H1 (cell line): ENCODE results near the gene VIT.

Experiments used
- CBX5 ChIP-seq: fragments of 300-800, 300-1000 bp; sonication (generic); IDR thresholded peaks from 2 replicates; pipeline ENCODE4 v1.7.1; 2016; ENCODE audit warnings: antibody characterized with exemption, low read length, low read depth
- CBX8 ChIP-seq: fragments of 300-800, 300-1000 bp; sonication (generic); IDR thresholded peaks from 2 replicates; pipeline ENCODE4 v1.7.1; 2016; ENCODE audit warnings: low read depth, low read length, borderline replicate concordance
- CREB1 ChIP-seq: IDR thresholded peaks from 2 replicates; pipeline ENCODE4 v1.6.1; 2012; ENCODE audit warnings: inconsistent platforms
- EP300 ChIP-seq, 2 experiments: IDR thresholded peaks; 1 replicate in 1 of 2; 2 replicates in 1 of 2; pipeline ENCODE4 v1.6.1; 2011 to 2012; ENCODE audit warnings: low read depth in 2 of 2, low read length in 2 of 2, mild to moderate bottlenecking in 2 of 2, borderline replicate concordance in 1 of 2, inconsistent platforms in 1 of 2, moderate library complexity in 1 of 2
- EZH2 ChIP-seq: fragments of 200-600 bp; sonication (generic); IDR thresholded peaks from 2 replicates; pipeline ENCODE4 v1.7.1; 2012; ENCODE audit warnings: low read depth, mild to moderate bottlenecking, moderate library complexity, low read length, inconsistent platforms; ENCODE audit not compliant: severe bottlenecking
- HDAC2 ChIP-seq, 2 experiments: fragments of 300-600 bp in 1 of 2; sonication (generic) in 1 of 2; IDR thresholded peaks; 2 replicates each; pipeline ENCODE4 v1.6.1; 2011 to 2012; ENCODE audit warnings: low read depth in 2 of 2, low read length in 2 of 2, mild to moderate bottlenecking in 2 of 2, moderate library complexity in 2 of 2, borderline replicate concordance in 1 of 2, inconsistent platforms in 1 of 2
- NANOG ChIP-seq: IDR thresholded peaks from 2 replicates; pipeline ENCODE4 v1.6.1; 2011; ENCODE audit warnings: low read length, low read depth, mild to moderate bottlenecking, inconsistent platforms; ENCODE audit not compliant: insufficient read depth, poor library complexity, severe bottlenecking
- NRF1 ChIP-seq: IDR thresholded peaks from 2 replicates; pipeline ENCODE4 v1.6.1; 2011; ENCODE audit warnings: mild to moderate bottlenecking, low read depth, low read length, improper control_type of control experiment
- POLR2A ChIP-seq, 2 experiments: IDR thresholded peaks; 1 replicate in 1 of 2; 2 replicates in 1 of 2; pipeline ENCODE4 v1.6.1; 2011; ENCODE audit warnings: low read depth in 2 of 2, low read length in 2 of 2, mild to moderate bottlenecking in 2 of 2; ENCODE audit errors: control extremely low read depth in 1 of 2
- TAF1 ChIP-seq: IDR thresholded peaks from 2 replicates; pipeline ENCODE4 v1.6.1; 2011; ENCODE audit warnings: mild to moderate bottlenecking, low read depth, low read length
- ZNF274 ChIP-seq: IDR thresholded peaks from 2 replicates; pipeline ENCODE4 v1.7.0; 2012; ENCODE audit warnings: low read length, borderline replicate concordance; ENCODE audit errors: extremely low read depth
- TF ChIP-seq, protein P1 (sequence below), 3 experiments: IDR thresholded peaks; 1 replicate in 2 of 3; 2 replicates in 1 of 3; pipeline versions ENCODE4 v1.5.1 to v1.6.1; 2011; ENCODE audit warnings: low read length in 3 of 3, mild to moderate bottlenecking in 3 of 3, inconsistent platforms in 2 of 3, low read depth in 1 of 3, moderate library complexity in 1 of 3; ENCODE audit not compliant: insufficient read depth in 1 of 3; ENCODE audit errors: control extremely low read depth in 1 of 3
- TF ChIP-seq, protein P2 (sequence below): IDR thresholded peaks from 2 replicates; pipeline ENCODE4 v1.6.1; 2011; ENCODE audit warnings: low read length, improper control_type of control experiment

DNA sequence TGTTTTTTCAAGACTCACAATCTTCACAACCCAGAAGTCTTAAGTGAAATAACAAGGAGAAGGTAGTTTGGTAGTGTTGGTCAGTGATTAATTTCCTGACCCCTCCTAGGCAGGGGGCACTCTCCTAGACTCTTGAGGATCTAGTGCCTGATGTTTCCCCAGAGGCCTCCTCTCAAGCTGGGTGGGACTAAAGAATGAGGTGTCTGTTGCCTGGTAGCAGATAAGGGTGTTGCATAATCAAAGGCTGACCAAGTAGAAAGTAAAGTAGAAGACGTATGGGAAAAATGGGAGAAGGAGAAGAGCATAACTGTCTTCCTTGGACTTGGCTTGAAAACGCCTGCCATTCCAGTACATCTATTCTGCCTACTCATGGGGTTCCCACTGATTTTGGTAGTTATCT, 37.8 kb downstream of the VIT start:
- TF ChIP-seq, protein P1, sequence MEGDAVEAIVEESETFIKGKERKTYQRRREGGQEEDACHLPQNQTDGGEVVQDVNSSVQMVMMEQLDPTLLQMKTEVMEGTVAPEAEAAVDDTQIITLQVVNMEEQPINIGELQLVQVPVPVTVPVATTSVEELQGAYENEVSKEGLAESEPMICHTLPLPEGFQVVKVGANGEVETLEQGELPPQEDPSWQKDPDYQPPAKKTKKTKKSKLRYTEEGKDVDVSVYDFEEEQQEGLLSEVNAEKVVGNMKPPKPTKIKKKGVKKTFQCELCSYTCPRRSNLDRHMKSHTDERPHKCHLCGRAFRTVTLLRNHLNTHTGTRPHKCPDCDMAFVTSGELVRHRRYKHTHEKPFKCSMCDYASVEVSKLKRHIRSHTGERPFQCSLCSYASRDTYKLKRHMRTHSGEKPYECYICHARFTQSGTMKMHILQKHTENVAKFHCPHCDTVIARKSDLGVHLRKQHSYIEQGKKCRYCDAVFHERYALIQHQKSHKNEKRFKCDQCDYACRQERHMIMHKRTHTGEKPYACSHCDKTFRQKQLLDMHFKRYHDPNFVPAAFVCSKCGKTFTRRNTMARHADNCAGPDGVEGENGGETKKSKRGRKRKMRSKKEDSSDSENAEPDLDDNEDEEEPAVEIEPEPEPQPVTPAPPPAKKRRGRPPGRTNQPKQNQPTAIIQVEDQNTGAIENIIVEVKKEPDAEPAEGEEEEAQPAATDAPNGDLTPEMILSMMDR (IDR thresholded peaks at IDR 0.05; ENCODE audit: control extremely low read depth in 1 of 3, insufficient read depth in 1 of 3, low read depth in 1 of 3, low read length in 3 of 3) = no peak
- TF ChIP-seq NANOG (no peak), CREB1 (no peak), POLR2A (IDR thresholded peaks at IDR 0.05; ENCODE audit: control extremely low read depth in 1 of 2, low read depth in 2 of 2, low read length in 2 of 2) (no peak), TAF1 (no peak), EZH2 (no peak), ZNF274 (no peak), HDAC2 (IDR thresholded peaks at IDR 0.05; ENCODE audit: borderline replicate concordance in 1 of 2, low read depth in 2 of 2, low read length in 2 of 2) (no peak), NRF1 (no peak), CBX5 (no peak), CBX8 (no peak), EP300 (IDR thresholded peaks at IDR 0.05; ENCODE audit: borderline replicate concordance in 1 of 2, low read depth in 2 of 2, low read length in 2 of 2) (no peak)
- TF ChIP-seq, protein P2, sequence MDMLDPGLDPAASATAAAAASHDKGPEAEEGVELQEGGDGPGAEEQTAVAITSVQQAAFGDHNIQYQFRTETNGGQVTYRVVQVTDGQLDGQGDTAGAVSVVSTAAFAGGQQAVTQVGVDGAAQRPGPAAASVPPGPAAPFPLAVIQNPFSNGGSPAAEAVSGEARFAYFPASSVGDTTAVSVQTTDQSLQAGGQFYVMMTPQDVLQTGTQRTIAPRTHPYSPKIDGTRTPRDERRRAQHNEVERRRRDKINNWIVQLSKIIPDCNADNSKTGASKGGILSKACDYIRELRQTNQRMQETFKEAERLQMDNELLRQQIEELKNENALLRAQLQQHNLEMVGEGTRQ = no peak
